Memory B cell (primary cell): Measurements from ENCODE around the gene KCMF1.

Source experiments
- ATAC-seq: fragments of 150-1000 bp; cut with Tn5 transposase; 2 replicates; pipeline ENCODE4 v1.10.0; 2021; ENCODE audit warnings: low read depth, mild to moderate bottlenecking, moderate library complexity
- DNase-seq, 2 donors: peaks; one replicate each; pipeline ENCODE4 v3.0.0; 2022; ENCODE audit warnings: low spot score in 2 of 2
- H3K27ac Mint-ChIP-seq: one replicate; pipeline ENCODE4 v1.8.0; 2022; ENCODE audit warnings: mild to moderate bottlenecking, moderate library complexity, mixed read lengths
- H3K27me3 Mint-ChIP-seq: one replicate; pipeline ENCODE4 v1.8.0; 2022; ENCODE audit warnings: mixed read lengths
- H3K36me3 Mint-ChIP-seq: one replicate; pipeline ENCODE4 v1.8.0; 2022; ENCODE audit warnings: mild to moderate bottlenecking, mixed read lengths
- H3K4me1 Mint-ChIP-seq: one replicate; pipeline ENCODE4 v1.8.0; 2022; ENCODE audit warnings: mixed read lengths
- H3K4me3 Mint-ChIP-seq: one replicate; pipeline ENCODE4 v1.8.0; 2022; ENCODE audit warnings: mild to moderate bottlenecking, moderate library complexity, mixed read lengths
- H3K9me3 Mint-ChIP-seq: one replicate; pipeline ENCODE4 v1.8.0; 2022; ENCODE audit warnings: mixed read lengths

Gene KCMF1

GRCh38 chr2:85078536-85078935, 107.6 kb downstream of the KCMF1 start:
- Mint-ChIP-seq H3K36me3 (peaks cover 4% of the 10 kb centered on the region), H3K4me3 (no peak overlapping the region), H3K4me1 (peaks cover 12% of the 10 kb centered on the region), H3K9me3 (peaks cover 4% of the 10 kb centered on the region), H3K27me3 (peaks cover 15% of the 10 kb centered on the region), H3K27ac (no peak overlapping the region)
- DNase-seq: no peak
- no peak for ATAC-seq

GRCh38 chr2:85083092-85083491, 112.1 kb downstream of the KCMF1 start:
- Mint-ChIP-seq H3K9me3 (peaks cover 4% of the 10 kb centered on the region), H3K4me3 (no peak overlapping the region), H3K4me1 (peaks cover 5% of the 10 kb centered on the region), H3K36me3 (peaks cover 4% of the 10 kb centered on the region), H3K27me3 (peaks cover 7% of the 10 kb centered on the region), H3K27ac (no peak overlapping the region)
- ATAC-seq: no peak
- no peak for DNase-seq

GRCh38 chr2:85085563-85085962, 114.6 kb downstream of the KCMF1 start:
- no peak for DNase-seq
- H3K9me3 Mint-ChIP-seq: peaks cover 4% of the 10 kb centered on the region
- no peak overlapping the region for H3K27ac Mint-ChIP-seq
- no peak for ATAC-seq
- peaks cover 7% of the 10 kb centered on the region for H3K27me3 Mint-ChIP-seq
- no peak overlapping the region for H3K4me3 Mint-ChIP-seq
- peaks cover 4% of the 10 kb centered on the region for H3K36me3 Mint-ChIP-seq
- H3K4me1 Mint-ChIP-seq: peaks cover 5% of the 10 kb centered on the region

GRCh38 chr2:85087541-85087940, 116.6 kb downstream of the KCMF1 start:
- Mint-ChIP-seq H3K36me3 (peaks cover 2% of the 10 kb centered on the region), H3K9me3 (peaks cover 4% of the 10 kb centered on the region)

DNA sequence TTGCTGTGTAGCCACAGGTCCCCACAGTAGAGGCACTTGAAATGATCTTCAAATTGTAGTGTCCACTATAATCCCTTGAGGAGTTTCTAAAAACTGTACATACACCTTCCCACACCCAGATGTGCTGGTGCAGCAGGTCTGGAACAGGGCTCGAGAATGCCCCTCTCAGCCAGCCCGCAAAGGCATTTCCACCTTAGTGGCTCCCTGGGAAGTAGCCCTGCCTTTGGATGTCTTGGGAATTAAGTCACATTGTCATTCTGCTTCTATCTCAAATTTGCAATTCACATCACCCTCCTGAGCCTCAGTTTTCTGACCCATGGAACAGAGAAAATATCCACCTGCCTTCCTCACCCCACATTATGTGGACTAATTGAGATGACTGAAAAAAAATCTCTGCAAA, 118.0 kb downstream of the KCMF1 start:
- Mint-ChIP-seq H3K27me3 (peaks cover 5% of the 10 kb centered on the region), H3K36me3 (no peaks in the 10 kb centered on the region), H3K4me3 (no peak overlapping the region), H3K9me3 (no peaks in the 10 kb centered on the region), H3K4me1 (no peaks in the 10 kb centered on the region), H3K27ac (no peak overlapping the region)
- ATAC-seq: no peak
- no peak for DNase-seq

More at GRCh38 chr2:85087541-85087940, 116.6 kb downstream of the KCMF1 start:
- no peak overlapping the region for H3K4me3 Mint-ChIP-seq
- DNase-seq (no peak), ATAC-seq (no peak)
- H3K4me1 Mint-ChIP-seq: no peaks in the 10 kb centered on the region
- no peak overlapping the region for H3K27ac Mint-ChIP-seq
- H3K27me3 Mint-ChIP-seq: peaks cover 9% of the 10 kb centered on the region

DNA sequence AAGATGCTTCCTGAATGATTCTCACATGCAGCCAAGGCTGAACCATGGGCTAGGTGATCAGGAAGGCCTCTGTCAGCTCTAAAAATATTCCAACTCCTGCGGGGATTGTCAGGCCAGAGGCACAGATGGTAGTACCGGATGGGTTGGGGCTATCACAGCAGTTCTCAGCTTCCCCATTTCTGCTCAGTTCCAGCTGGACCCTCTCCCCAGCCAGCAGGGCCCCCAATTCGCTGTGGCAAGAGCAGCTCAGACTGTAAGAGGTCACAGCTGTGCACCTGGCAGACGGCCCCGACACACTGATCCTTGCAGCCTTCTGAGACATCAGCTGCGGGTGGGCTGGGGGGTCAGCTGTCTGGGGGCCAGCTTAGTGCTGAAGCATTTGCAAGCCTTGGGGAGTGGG, 118.6 kb downstream of the KCMF1 start:
- no peaks in the 10 kb centered on the region for H3K36me3 Mint-ChIP-seq
- H3K27ac Mint-ChIP-seq: no peak overlapping the region
- ATAC-seq (no peak), DNase-seq (no peak)
- H3K9me3 Mint-ChIP-seq: no peaks in the 10 kb centered on the region
- H3K4me3 Mint-ChIP-seq: no peak overlapping the region
- H3K27me3 Mint-ChIP-seq: peaks cover 2% of the 10 kb centered on the region
- H3K4me1 Mint-ChIP-seq: no peaks in the 10 kb centered on the region

DNA sequence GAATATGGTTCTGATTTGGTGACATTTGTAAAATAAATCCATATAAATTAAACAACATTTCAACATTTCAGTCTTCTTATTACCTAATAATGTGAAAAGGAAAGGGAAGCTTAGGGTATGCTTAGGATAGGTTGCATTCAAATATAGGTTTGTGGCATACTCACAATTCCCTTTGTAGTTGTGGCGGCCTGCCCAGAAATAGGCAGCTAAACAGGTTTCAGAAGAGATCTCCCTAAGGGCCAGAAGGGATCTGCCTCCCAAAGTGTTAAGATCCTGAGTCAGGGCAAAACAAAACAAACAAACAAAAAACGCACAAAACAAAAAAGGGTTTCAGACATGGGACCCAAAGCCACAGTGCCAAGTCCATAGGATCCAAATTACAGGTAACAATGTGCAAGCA, 120.9 kb downstream of the KCMF1 start:
- Mint-ChIP-seq H3K9me3 (no peaks in the 10 kb centered on the region), H3K4me3 (no peak overlapping the region), H3K27me3 (peaks cover 5% of the 10 kb centered on the region), H3K4me1 (no peaks in the 10 kb centered on the region), H3K27ac (no peak overlapping the region), H3K36me3 (peaks cover 1% of the 10 kb centered on the region)
- ATAC-seq (no peak), DNase-seq (no peak)

DNA sequence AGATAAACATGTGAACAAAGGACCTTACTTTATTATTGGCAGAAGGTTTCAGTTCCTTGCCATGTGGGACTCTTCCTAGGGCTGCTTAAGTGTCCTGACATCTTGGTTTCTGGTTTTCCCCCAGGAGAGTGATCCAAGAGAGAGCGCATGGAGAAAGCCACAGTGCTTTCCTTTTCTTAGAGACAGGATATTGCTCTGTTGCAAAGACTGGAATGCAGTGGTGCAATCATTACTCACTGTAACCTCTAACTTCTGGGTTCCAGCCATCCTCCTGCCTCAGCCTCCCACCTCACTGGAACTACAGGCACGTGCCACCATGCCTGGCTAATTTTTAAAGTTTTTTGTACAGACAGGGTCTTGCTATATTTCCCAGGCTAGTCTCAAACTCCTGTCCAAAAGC, 124.1 kb downstream of the KCMF1 start:
- ATAC-seq (no peak), DNase-seq (no peak)
- Mint-ChIP-seq H3K27ac (no peak overlapping the region), H3K4me1 (no peaks in the 10 kb centered on the region), H3K4me3 (no peak overlapping the region), H3K27me3 (peaks cover 9% of the 10 kb centered on the region), H3K36me3 (peaks cover 3% of the 10 kb centered on the region), H3K9me3 (no peaks in the 10 kb centered on the region)

DNA sequence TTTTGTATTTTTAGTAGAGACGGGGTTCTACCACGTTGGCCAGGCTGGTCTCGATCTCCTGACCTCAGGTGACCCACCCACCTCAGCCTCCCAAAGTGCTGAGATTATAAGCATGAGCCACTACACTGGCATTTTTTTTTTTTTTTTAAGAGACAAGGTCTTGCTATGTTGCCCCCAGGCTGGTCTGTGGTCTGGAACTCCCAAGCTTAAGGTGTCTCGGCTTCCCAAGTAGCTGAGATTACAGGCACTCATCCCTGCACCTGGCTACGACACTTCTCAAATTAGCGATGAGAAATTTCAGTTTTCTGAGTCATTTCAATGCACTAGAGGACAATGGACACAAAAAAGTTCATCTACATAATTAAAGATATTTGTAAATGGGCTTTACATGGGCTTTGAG, 125.7 kb downstream of the KCMF1 start:
- no peak overlapping the region for H3K4me3 Mint-ChIP-seq
- no peaks in the 10 kb centered on the region for H3K4me1 Mint-ChIP-seq
- H3K27me3 Mint-ChIP-seq: peaks cover 7% of the 10 kb centered on the region
- DNase-seq (no peak), ATAC-seq (no peak)
- H3K27ac Mint-ChIP-seq: no peak overlapping the region
- H3K9me3 Mint-ChIP-seq: no peaks in the 10 kb centered on the region
- peaks cover 3% of the 10 kb centered on the region for H3K36me3 Mint-ChIP-seq

DNA sequence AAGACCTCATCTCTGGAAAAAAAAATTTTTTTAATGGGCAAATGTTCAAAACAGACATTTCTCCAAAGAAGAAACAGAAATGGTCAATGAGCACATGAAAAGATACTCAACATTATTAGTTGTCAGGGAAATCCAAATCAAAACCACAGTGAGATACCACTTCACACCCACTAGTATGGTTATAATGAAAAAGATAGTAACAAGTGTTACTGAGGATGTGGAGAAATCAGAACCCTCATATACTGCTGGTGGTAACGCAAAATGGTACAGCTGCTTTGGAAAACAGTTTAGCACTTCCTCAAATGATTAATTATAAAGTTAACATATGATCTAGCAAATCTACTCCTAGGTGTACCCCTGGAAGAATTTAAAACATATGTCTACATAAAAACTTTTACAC, 133.3 kb downstream of the KCMF1 start:
- no peaks in the 10 kb centered on the region for H3K36me3 Mint-ChIP-seq
- peaks cover 2% of the 10 kb centered on the region for H3K27me3 Mint-ChIP-seq
- no peaks in the 10 kb centered on the region for H3K4me1 Mint-ChIP-seq
- no peak overlapping the region for H3K4me3 Mint-ChIP-seq
- no peak for DNase-seq
- no peak overlapping the region for H3K27ac Mint-ChIP-seq
- ATAC-seq: no peak
- peaks cover 2% of the 10 kb centered on the region for H3K9me3 Mint-ChIP-seq

GRCh38 chr2:85106489-85107180, 135.7 kb downstream of the KCMF1 start:
- ATAC-seq (no peak), DNase-seq (no peak)
- no peaks in the 10 kb centered on the region for H3K4me1 Mint-ChIP-seq

More at GRCh38 chr2:85106489-85107180, 135.7 kb downstream of the KCMF1 start:
- H3K4me3 Mint-ChIP-seq: no peak overlapping the region
- no peak overlapping the region for H3K27ac Mint-ChIP-seq
- H3K27me3 Mint-ChIP-seq: peaks cover 8% of the 10 kb centered on the region
- H3K9me3 Mint-ChIP-seq: peaks cover 2% of the 10 kb centered on the region
- H3K36me3 Mint-ChIP-seq: no peaks in the 10 kb centered on the region
